HG03565 (cell line): ENCODE measurements around the gene SLC30A5.
A peak's percentile ranks its signal among the peaks of the same experiment; 100 is the strongest.

Source experiments
- ATAC-seq: cut with Tn5 transposase; IDR thresholded peaks from one replicate; pipeline ENCODE4 v1.9.1; 2021; ENCODE audit warnings: mild to moderate bottlenecking, moderate library complexity; ENCODE audit not compliant: unreplicated experiment

The SLC30A5 gene

DNA sequence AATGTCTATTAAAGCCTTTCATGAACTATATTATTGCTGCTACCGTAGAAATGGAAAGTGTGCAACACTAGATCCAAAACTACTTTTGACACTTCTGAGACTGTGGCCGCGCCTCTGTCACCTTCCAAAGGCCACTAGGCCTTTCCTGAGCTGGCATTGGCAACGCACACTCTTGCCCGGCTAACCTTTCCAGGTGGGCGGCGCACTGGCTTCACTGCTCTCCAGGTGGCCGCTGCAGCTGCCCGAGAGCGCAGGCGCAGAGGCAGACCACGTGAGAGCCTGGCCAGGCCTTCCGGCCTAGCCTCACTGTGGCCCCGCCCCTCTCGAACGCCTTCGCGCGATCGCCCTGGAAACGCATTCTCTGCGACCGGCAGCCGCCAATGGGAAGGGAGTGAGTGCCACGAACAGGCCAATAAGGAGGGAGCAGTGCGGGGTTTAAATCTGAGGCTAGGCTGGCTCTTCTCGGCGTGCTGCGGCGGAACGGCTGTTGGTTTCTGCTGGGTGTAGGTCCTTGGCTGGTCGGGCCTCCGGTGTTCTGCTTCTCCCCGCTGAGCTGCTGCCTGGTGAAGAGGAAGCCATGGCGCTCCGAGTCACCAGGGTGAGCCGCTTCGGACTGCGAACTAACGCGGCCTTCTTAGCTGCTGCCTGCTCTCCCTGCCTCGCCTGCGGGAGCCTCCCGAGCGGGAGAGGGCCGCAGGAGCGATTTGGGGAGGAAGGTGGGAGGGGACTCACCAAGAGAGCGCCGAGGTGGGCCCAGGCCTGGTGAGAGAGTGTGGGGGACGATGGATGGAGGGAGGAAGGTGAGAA lies 73.1 kb downstream of the SLC30A5 start, which contains the start of gene CCNB1:
Gene CCNB1, plus strand, starts transcription at position 465 of the 807 bp plus-strand sequence. Its CDS starts 113 bp downstream, at position 578.
- ATAC-seq = peak; percentile 95

DNA sequence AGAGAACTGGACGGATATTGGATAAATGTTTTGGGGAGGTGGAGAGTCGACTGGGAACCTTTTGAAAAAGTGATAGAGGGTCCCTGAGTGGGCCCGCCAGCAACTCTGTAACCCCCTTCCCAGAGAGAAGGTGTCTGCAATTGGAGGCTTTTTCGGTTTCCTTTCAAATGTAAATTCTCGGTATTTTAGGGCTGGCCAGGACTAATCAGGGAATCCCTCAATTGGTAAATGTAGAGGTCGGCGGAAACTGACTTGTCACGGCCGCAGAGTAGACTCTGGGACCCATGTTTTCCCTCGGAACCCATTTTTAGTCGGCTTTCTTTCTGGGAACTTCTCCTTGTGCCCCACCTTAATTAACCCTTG lies 73.7 kb downstream of the SLC30A5 start:
- ATAC-seq = no peak

DNA sequence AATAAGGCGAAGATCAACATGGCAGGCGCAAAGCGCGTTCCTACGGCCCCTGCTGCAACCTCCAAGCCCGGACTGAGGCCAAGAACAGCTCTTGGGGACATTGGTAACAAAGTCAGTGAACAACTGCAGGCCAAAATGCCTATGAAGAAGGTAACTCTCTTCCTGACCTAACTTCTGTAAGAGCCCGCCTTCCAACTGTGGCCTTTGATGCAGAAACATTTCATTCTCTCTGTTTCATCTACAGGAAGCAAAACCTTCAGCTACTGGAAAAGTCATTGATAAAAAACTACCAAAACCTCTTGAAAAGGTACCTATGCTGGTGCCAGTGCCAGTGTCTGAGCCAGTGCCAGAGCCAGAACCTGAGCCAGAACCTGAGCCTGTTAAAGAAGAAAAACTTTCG lies 74.1 kb downstream of the SLC30A5 start:
- no peak for ATAC-seq

DNA sequence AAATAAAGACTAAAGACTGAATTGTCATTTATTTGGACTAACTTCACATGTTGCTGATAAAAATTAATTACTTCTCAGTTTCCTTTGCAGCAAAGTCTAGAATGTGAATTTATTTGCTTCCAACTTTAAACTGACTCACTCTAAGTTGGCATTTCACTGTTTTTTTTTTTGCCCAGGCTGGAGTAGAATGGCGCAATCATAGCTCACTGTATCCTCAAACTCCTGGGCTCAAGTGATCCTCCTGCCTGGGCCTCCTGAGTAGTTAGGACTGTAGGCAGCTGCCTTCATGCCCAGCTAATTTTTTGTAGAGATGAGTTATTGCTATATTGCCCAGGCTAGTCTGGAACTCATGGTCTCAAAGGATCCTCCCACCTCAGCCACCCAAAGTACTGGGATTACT lies 76.7 kb downstream of the SLC30A5 start:
- no peak for ATAC-seq

DNA sequence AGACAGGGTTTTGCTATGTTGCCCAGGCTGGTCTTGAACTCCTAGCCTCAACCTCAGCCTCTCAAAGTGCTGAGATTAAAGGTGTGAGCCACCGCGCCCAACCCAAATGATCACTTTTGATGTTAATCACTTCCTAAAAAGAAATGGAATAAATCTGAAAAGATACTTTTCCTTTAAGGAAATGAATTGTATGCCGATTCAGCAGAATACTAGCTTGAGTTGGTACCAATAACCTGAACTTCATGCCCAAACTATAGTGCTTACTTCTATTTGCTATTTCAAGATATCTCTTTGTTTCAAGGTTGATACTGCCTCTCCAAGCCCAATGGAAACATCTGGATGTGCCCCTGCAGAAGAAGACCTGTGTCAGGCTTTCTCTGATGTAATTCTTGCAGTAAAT lies 77.2 kb downstream of the SLC30A5 start:
- no peak for ATAC-seq
